Cardiac fibroblast (primary cell): ENCODE data around the gene MVB12B.
"Not testable (repeated sequence)": the region's sequence is repeated elsewhere in the genome, so short reads cannot be mapped to it uniquely, and the experiment has no call there.

Experiments
- DNase-seq, 2 donors: peaks; one replicate each; pipeline versions ENCODE4 v3.0.0 to v3.0.0-alpha.2; 2010; ENCODE audit warnings: low read depth in 2 of 2
- H3K4me3 ChIP-seq, 2 donors: replicated peaks in 1 of 2; 1 replicate in 1 of 2; 2 replicates in 1 of 2; pipeline ENCODE4 v1.5.1; 2011; ENCODE audit warnings: low read depth in 2 of 2, low read length in 2 of 2, mild to moderate bottlenecking in 2 of 2, moderate library complexity in 1 of 2
- TF ChIP-seq, protein P1 (sequence below): IDR thresholded peaks from one replicate; pipeline ENCODE4 v1.5.1; 2011; ENCODE audit warnings: low read depth, mild to moderate bottlenecking, low read length, inconsistent platforms

MVB12B gene

DNA sequence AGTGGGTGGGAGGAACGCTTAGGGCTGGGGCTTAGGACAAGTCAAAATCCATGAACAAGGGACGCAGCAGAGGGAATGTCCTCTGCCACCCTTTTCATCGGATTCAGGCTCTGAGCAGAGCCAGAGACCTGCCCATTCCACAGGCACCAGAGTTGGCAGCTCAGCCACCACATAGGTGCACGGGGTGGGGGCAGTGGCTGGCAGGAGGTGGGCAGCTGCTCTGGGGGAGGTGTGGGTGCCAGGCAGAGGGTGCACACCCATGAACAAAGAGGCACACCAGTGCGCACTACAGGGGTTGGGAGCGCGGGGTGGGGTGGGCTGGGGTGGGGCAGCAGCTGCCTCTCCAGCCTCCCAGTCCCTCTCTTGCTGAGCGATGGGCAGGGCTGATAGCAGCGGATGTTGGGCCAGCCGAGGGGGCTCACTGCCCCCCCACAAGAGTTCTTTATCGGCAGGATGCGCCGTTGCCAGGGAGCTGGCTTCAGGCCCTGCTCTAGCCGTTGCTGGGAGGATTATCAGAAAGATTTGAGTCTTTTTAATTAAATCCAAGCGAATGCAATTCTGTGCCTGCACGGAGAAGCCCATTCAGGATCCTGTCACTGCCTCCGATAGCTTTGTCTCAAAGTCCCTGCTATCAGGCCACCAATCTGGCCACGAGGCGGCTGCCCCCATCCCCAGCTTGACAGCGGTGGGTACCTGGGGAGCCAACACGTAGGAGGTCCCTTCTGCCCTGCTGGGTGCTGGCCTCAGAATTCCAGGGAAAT is 222.8 kb downstream of the MVB12B start:
- TF ChIP-seq, protein P1, sequence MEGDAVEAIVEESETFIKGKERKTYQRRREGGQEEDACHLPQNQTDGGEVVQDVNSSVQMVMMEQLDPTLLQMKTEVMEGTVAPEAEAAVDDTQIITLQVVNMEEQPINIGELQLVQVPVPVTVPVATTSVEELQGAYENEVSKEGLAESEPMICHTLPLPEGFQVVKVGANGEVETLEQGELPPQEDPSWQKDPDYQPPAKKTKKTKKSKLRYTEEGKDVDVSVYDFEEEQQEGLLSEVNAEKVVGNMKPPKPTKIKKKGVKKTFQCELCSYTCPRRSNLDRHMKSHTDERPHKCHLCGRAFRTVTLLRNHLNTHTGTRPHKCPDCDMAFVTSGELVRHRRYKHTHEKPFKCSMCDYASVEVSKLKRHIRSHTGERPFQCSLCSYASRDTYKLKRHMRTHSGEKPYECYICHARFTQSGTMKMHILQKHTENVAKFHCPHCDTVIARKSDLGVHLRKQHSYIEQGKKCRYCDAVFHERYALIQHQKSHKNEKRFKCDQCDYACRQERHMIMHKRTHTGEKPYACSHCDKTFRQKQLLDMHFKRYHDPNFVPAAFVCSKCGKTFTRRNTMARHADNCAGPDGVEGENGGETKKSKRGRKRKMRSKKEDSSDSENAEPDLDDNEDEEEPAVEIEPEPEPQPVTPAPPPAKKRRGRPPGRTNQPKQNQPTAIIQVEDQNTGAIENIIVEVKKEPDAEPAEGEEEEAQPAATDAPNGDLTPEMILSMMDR: no peak
- DNase-seq: no peak
- H3K4me3 ChIP-seq: no peak overlapping the region

DNA sequence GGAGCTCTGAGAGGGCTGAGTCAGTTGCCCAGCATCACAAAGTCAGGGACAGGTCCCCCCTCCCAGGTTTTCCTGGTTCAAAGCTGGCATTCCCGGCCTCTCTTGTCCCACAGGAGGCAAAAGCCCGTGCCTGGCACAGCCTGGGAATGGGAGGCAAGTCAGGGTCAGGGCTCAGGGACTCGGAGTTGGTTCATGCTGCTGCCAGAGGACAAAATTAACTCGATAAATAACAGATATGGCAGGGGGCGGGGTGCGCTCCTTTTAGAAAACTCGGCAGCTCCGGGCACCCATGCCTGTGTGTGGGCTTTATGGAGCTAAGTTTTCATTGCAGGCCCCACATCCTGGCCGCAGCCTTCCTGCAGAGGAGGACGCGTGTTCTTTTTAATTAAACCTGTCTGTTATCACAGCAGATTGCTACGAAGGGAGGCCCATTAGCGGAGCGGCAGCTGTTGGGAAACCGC is 224.3 kb downstream of the MVB12B start:
- no peak for DNase-seq
- TF ChIP-seq, protein P1: no peak
- no peak overlapping the region for H3K4me3 ChIP-seq

DNA sequence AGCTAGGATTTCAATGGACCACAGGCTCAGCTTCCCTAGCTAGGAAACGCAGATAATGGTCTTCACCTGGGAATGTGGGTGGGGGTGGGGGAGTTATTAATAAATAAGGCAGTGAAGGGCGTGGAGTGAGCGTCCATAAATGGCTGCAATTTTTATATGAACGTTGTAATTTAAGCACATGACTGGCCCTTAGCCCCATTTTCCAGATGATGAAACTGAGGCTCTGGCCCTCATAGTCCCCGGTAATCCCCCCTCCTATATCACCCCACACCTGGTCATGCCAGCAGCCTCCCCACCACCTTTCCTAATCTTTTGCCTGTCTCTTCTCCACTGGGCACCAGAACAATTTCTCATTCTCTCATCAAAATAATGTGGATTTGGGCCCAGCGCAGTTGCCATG is 225.2 kb downstream of the MVB12B start:
- H3K4me3 ChIP-seq: no peak overlapping the region
- DNase-seq: no peak
- TF ChIP-seq, protein P1: no peak

DNA sequence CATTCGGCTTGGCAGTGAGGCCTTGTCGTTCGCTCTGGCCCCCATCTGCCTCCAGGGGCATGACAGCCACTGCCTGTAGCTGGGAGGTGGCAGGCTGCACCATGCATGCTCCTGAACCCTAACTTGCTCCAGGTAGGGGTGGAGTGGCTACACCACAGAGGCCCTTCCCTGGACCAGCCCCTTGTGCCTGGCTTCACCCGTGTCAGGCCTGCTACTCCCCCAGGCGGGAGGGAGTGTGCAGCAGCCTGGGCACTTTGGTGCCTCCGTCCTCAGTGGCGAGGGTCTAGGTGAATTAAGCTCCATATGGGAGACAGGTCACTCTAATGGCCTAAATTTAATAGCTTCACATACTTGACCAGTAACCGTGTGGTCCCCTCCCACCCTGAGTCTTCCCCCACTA is 227.7 kb downstream of the MVB12B start:
- TF ChIP-seq, protein P1: no peak
- no peak overlapping the region for H3K4me3 ChIP-seq
- no peak for DNase-seq

DNA sequence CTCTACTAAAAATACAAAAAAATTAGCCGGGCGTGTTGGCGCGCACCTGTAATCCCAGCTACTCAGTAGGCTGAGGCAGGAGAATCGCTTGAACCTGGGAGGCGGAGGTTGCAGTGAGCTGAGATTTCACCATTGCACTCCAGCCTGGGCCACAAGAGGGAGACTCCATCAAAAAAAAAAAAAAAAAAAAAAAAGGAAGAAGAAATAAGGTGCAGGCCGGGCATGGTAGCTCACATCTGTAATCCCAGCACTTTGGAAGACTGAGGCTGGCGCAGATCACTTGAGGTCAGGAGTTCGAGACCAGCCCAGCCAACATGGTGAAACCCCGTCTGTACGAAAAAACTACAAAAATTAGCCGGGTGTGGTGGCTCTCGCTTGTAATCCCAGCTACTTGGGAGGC is 228.8 kb downstream of the MVB12B start:
- DNase-seq: peak in 1 of 2 donors; percentile 10
- not testable (repeated sequence) for H3K4me3 ChIP-seq
- TF ChIP-seq, protein P1: peak; percentile 32
